H1 (cell line): ENCODE results near the gene TRAF5. TPM values are rescaled to one million over a fixed set of nuclear protein-coding genes. Genes with fewer than 3 reads are reported as not detected.

Experiments used
- CREB1 ChIP-seq: IDR thresholded peaks from 2 replicates; pipeline ENCODE4 v1.6.1; 2012; ENCODE audit warnings: inconsistent platforms
- FOSL1 ChIP-seq: IDR thresholded peaks from 2 replicates; pipeline ENCODE4 v1.6.1; 2011; ENCODE audit warnings: mild to moderate bottlenecking, low read depth, low read length, moderate library complexity; ENCODE audit not compliant: insufficient read depth
- JUN ChIP-seq: IDR thresholded peaks from 2 replicates; pipeline ENCODE4 v1.6.1; 2011; ENCODE audit warnings: low read depth, mild to moderate bottlenecking, improper control_type of control experiment, low read length
- KDM5A ChIP-seq: fragments of 200-600 bp; IDR thresholded peaks from 2 replicates; pipeline ENCODE4 v1.7.1; 2012; ENCODE audit warnings: mild to moderate bottlenecking, low read length, inconsistent platforms, mixed read lengths
- MAFK ChIP-seq: IDR thresholded peaks from 2 replicates; pipeline ENCODE4 v1.6.1; 2012; ENCODE audit warnings: low read depth, mild to moderate bottlenecking, improper control_type of control experiment, low read length
- SIN3A ChIP-seq, 2 experiments: IDR thresholded peaks in 1 of 2; conservative IDR thresholded peaks in 1 of 2; 2 replicates each; pipeline ENCODE4 v1.6.1; 2011 to 2012; ENCODE audit warnings: low read length in 2 of 2, improper control_type of control experiment in 1 of 2, low read depth in 1 of 2, mild to moderate bottlenecking in 1 of 2
- SP2 ChIP-seq: IDR thresholded peaks from 2 replicates; pipeline ENCODE4 v1.6.1; 2012; ENCODE audit warnings: mild to moderate bottlenecking, low read length, inconsistent platforms
- SUZ12 ChIP-seq: fragments of 200-600 bp; sonication (generic); IDR thresholded peaks from 2 replicates; pipeline ENCODE4 v1.6.1; 2012; ENCODE audit warnings: mild to moderate bottlenecking, inconsistent platforms, low read length, moderate library complexity, mixed read lengths
- polyA plus RNA-seq, 7 experiments: library from polyadenylated mRNA; depleted of rRNA in 3 of 7; stranded (reverse) in 5 of 7; unstranded in 2 of 7; fragments of >200 nt in 5 of 7; fragments of 200-250 nt in 2 of 7; gene quantifications; 1 replicate in 5 of 7; 2 replicates in 1 of 7; 4 replicates in 1 of 7; pipeline versions ENCODE4 v1.2.1 to v1.2.3, GENCODE V29; 2011 to 2013; ENCODE audit warnings: missing spikeins in 2 of 7, mixed read lengths in 2 of 7
- total RNA-seq: library from RNA; stranded (reverse); fragmentation: NEBNext Ultra II Directional; extraction: Animal tissue kit (Norgen Biotek cat#: 25700); gene quantifications from 2 replicates; pipeline ENCODE4 v1.2.1, GENCODE V29; 2021
- TF ChIP-seq, protein P1 (sequence below): fragments of 300-600 bp; sonication (generic); IDR thresholded peaks from 2 replicates; pipeline ENCODE4 v1.7.1; 2012; ENCODE audit warnings: low read length, moderate library complexity, mild to moderate bottlenecking, inconsistent platforms; ENCODE audit not compliant: insufficient replicate concordance
- TF ChIP-seq, protein P2 (sequence below), 3 experiments: IDR thresholded peaks; 1 replicate in 2 of 3; 2 replicates in 1 of 3; pipeline versions ENCODE4 v1.5.1 to v1.6.1; 2011; ENCODE audit warnings: low read length in 3 of 3, mild to moderate bottlenecking in 3 of 3, inconsistent platforms in 2 of 3, low read depth in 1 of 3, moderate library complexity in 1 of 3; ENCODE audit not compliant: insufficient read depth in 1 of 3; ENCODE audit errors: control extremely low read depth in 1 of 3

The TRAF5 gene
- total and polyA plus RNA-seq, 2 of the 8 experiments (the other 6 are each of a cell fraction or from before 2014, with no cell fraction given) = 13.0 to 17.1 TPM

DNA sequence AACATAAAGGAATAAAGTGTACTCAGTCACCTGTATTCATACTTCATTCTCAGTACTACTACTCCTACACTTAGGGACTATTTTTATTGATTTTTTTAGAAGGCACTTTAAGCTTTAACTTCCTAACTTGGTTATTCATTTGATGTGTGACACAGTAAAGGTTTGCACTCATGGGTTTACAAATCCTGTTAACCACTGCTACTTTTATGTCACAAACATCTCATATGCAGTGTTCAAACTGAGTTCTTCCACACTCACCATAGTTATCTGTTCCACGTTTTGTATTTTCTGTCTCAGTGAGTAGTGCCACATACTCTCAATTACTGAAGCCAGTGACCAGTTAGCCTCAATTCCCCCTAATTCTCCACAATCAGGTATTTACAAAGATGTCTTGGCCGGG, 34.2 kb upstream of the TRAF5 start (continued):
- TF ChIP-seq, protein P1, sequence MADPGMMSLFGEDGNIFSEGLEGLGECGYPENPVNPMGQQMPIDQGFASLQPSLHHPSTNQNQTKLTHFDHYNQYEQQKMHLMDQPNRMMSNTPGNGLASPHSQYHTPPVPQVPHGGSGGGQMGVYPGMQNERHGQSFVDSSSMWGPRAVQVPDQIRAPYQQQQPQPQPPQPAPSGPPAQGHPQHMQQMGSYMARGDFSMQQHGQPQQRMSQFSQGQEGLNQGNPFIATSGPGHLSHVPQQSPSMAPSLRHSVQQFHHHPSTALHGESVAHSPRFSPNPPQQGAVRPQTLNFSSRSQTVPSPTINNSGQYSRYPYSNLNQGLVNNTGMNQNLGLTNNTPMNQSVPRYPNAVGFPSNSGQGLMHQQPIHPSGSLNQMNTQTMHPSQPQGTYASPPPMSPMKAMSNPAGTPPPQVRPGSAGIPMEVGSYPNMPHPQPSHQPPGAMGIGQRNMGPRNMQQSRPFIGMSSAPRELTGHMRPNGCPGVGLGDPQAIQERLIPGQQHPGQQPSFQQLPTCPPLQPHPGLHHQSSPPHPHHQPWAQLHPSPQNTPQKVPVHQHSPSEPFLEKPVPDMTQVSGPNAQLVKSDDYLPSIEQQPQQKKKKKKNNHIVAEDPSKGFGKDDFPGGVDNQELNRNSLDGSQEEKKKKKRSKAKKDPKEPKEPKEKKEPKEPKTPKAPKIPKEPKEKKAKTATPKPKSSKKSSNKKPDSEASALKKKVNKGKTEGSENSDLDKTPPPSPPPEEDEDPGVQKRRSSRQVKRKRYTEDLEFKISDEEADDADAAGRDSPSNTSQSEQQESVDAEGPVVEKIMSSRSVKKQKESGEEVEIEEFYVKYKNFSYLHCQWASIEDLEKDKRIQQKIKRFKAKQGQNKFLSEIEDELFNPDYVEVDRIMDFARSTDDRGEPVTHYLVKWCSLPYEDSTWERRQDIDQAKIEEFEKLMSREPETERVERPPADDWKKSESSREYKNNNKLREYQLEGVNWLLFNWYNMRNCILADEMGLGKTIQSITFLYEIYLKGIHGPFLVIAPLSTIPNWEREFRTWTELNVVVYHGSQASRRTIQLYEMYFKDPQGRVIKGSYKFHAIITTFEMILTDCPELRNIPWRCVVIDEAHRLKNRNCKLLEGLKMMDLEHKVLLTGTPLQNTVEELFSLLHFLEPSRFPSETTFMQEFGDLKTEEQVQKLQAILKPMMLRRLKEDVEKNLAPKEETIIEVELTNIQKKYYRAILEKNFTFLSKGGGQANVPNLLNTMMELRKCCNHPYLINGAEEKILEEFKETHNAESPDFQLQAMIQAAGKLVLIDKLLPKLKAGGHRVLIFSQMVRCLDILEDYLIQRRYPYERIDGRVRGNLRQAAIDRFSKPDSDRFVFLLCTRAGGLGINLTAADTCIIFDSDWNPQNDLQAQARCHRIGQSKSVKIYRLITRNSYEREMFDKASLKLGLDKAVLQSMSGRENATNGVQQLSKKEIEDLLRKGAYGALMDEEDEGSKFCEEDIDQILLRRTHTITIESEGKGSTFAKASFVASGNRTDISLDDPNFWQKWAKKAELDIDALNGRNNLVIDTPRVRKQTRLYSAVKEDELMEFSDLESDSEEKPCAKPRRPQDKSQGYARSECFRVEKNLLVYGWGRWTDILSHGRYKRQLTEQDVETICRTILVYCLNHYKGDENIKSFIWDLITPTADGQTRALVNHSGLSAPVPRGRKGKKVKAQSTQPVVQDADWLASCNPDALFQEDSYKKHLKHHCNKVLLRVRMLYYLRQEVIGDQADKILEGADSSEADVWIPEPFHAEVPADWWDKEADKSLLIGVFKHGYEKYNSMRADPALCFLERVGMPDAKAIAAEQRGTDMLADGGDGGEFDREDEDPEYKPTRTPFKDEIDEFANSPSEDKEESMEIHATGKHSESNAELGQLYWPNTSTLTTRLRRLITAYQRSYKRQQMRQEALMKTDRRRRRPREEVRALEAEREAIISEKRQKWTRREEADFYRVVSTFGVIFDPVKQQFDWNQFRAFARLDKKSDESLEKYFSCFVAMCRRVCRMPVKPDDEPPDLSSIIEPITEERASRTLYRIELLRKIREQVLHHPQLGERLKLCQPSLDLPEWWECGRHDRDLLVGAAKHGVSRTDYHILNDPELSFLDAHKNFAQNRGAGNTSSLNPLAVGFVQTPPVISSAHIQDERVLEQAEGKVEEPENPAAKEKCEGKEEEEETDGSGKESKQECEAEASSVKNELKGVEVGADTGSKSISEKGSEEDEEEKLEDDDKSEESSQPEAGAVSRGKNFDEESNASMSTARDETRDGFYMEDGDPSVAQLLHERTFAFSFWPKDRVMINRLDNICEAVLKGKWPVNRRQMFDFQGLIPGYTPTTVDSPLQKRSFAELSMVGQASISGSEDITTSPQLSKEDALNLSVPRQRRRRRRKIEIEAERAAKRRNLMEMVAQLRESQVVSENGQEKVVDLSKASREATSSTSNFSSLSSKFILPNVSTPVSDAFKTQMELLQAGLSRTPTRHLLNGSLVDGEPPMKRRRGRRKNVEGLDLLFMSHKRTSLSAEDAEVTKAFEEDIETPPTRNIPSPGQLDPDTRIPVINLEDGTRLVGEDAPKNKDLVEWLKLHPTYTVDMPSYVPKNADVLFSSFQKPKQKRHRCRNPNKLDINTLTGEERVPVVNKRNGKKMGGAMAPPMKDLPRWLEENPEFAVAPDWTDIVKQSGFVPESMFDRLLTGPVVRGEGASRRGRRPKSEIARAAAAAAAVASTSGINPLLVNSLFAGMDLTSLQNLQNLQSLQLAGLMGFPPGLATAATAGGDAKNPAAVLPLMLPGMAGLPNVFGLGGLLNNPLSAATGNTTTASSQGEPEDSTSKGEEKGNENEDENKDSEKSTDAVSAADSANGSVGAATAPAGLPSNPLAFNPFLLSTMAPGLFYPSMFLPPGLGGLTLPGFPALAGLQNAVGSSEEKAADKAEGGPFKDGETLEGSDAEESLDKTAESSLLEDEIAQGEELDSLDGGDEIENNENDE = no peak
- TF ChIP-seq, protein P2, sequence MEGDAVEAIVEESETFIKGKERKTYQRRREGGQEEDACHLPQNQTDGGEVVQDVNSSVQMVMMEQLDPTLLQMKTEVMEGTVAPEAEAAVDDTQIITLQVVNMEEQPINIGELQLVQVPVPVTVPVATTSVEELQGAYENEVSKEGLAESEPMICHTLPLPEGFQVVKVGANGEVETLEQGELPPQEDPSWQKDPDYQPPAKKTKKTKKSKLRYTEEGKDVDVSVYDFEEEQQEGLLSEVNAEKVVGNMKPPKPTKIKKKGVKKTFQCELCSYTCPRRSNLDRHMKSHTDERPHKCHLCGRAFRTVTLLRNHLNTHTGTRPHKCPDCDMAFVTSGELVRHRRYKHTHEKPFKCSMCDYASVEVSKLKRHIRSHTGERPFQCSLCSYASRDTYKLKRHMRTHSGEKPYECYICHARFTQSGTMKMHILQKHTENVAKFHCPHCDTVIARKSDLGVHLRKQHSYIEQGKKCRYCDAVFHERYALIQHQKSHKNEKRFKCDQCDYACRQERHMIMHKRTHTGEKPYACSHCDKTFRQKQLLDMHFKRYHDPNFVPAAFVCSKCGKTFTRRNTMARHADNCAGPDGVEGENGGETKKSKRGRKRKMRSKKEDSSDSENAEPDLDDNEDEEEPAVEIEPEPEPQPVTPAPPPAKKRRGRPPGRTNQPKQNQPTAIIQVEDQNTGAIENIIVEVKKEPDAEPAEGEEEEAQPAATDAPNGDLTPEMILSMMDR (IDR thresholded peaks at IDR 0.05; ENCODE audit: control extremely low read depth in 1 of 3, insufficient read depth in 1 of 3, low read depth in 1 of 3, low read length in 3 of 3) = no peak
- no peak for TF ChIP-seq SUZ12
- TF ChIP-seq MAFK = no peak
- no peak for TF ChIP-seq JUN
- TF ChIP-seq KDM5A = no peak
- no peak for TF ChIP-seq CREB1
- no peak for TF ChIP-seq FOSL1
- no peak for TF ChIP-seq SIN3A (conservative IDR thresholded peaks at IDR 0.05 in 1 of 2, IDR thresholded peaks at IDR 0.05 in 1 of 2; ENCODE audit: low read depth in 1 of 2, low read length in 2 of 2)
- no peak for TF ChIP-seq SP2
